NCI-H128 (cell line): ENCODE data around the gene SIPA1L3.

ENCODE experiments used
- DNase-seq: peaks from one replicate; lab custom pipeline; 2025; ENCODE audit not compliant: unreplicated experiment; lab: John Stamatoyannopoulos, UW

SIPA1L3 gene

DNA sequence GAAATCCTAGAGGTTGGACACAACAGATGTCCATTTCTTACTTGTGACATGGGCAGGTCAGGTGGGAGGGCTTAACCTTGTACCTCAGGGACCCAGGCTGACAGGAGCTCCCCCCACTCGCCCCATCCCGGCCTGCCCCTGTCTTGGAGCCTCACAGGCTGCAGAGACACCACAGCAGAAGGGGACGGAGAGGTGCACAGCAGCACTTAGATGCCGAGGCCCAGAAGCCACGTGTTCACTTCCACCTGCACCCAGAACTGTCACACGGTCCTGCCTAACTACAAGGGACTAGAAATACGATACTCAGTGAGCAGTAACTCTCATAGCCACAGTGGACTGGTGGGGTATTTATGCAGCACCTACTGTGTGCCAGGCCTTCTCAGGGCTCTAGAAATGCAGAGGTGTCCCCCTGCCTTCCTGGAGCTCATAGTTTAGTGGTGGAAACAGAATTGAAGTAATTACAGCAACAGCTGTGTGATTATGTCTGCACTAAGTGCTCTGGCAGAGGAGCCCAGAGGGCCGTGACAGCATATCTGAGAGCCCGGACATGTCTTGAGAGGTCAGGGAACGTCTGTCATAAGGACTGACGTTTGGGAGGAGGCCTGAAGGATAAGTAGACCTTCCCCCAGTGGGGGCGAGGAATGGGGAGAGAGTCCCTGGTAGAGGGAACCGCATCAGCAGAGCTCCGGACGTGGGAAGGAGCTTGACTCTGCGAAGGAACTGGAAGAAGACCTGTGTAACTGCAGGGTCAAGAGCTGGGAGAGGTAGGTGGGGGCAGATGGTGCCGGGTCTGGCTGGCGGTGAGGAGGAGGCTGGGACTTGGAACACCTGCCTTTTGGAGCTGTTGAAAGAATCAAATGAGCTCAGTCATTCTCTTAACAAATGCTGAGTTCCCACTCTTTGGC lies 130.0 kb downstream of the SIPA1L3 start:
- DNase-seq, result no peak

DNA sequence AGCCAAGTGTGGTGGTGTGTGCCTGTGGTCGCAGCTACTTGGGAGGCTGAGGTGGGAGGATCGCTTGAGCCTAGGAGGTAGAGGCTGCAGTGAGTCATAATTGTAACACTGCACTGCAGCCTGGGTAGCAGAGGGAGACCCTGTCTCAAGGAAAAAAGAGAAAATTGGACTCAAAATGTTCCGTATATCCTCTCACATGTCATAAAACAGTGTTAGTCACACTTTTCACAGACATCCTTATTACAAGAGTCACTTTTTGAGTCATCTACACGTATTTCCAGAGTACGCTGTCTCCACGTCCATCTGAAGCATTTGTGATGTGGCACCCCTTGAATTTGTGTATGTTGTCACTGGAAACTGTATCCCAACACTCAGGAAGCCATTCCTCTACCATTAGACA lies 133.0 kb downstream of the SIPA1L3 start:
- DNase-seq, result no peak

DNA sequence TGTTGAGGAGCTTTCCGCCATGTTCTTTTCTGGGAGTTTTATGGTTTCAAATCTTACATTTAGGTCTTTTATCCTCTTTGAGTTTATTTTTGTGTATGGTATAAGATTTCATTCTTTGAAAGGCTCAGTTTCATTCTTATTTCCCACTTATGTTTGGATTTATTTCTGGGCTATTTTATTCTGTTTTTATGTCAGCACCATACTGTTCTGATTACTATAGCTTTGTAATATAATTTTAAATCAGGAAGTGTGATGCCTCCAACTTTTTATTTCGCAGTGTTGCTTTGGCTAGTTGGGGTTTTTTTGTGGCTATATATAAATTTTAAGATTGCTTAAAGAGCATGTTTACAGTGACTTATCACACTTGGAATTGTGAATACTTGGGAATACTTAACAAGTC lies 135.1 kb downstream of the SIPA1L3 start:
- no peak for DNase-seq

DNA sequence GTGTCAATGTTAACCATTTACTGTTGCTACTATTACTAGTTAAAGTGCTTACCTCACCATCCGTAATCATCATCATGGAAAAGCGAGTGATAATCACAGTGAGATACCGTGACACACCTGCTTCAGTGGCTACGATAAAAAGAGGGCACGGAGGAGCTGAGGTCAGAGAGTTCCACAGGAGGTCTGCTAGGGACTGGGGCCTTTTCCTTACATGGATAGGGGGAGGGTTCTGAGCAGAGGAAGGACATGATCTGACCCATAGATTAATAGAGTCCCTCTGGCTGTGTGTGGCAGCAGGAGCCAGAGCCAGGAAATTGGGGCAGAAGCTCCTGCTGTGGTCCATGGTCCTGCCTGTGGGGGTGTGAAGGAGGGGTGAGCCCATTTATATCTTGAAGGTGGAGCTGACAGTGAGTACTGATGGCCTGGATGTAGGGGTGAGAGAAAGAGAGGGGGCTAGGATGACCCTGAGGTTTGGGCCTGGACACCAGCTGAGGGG lies 136.7 kb downstream of the SIPA1L3 start:
- no peak for DNase-seq

DNA sequence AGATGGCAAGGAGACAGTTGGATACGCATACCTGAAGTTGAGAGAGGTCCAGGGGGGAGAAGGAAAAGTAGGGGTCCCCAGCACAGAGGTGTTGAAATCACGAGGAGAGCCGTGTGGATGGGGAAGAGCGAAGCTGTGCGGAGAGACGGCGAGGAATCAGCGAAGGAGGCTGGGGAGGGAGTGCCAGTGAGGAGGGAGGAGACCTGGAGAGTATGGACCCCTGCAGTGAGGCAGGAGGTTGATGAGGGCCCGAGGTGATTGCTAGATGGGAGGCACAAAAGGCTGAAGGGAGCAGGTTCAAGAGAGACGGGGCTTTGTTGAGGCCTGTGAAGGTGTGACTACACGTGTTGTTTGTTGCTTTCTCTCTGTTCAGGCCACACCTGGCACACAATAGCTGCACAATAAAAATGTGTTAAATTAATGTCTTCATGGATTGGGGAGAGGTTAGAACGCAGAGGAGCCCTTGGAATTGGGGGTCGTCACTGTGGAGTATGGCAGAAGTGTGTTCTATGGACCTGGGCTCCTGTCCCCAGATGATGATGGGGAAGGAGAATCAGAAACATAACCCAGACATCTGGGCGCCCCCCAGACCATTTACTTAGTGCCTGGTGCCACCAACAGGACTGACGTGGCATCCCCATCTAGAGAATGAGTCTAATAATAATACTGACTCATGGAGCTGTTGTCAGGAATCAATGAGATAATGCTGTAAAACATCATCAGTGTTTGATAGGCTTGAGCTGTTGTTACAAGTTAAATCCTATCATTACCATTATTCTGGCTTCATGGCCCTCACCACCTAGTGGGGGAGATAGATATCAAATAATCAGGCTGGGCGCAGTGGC lies 137.5 kb downstream of the SIPA1L3 start:
- DNase-seq, result no peak

DNA sequence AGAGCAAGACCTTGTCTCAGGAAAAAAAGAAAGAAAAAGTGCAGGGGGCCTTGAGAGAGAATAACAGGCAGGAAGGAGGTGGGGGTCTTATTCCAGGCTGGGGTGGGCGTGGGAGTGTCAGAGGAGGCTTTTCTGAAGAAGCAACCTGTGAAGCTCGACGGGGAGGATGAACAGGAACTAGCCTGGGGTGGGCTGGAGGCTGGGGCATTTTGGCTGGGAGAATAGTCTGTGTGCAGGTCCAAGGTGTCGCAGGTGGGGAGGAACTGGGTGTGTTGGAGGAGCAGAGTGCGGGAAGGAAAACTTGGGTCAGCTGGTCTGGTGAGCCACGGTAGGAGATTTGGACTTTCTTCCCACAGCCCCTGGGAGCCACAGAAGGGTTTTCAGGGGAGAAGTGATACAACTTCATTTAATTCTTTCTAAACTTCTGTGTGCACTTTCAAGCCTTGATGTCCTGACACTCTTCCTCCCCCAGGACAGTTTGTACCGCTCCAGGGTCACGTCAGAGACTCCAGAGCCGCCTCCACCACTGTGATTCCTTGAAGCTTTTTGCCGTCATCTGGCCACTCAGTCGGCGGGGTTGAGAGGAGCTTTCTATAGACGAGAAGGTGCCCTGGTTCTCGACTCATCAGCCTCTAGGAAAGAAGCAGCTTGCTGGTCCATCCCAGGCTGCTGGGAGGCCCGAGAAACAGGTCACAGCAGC lies 138.7 kb downstream of the SIPA1L3 start:
- DNase-seq, result no peak

DNA sequence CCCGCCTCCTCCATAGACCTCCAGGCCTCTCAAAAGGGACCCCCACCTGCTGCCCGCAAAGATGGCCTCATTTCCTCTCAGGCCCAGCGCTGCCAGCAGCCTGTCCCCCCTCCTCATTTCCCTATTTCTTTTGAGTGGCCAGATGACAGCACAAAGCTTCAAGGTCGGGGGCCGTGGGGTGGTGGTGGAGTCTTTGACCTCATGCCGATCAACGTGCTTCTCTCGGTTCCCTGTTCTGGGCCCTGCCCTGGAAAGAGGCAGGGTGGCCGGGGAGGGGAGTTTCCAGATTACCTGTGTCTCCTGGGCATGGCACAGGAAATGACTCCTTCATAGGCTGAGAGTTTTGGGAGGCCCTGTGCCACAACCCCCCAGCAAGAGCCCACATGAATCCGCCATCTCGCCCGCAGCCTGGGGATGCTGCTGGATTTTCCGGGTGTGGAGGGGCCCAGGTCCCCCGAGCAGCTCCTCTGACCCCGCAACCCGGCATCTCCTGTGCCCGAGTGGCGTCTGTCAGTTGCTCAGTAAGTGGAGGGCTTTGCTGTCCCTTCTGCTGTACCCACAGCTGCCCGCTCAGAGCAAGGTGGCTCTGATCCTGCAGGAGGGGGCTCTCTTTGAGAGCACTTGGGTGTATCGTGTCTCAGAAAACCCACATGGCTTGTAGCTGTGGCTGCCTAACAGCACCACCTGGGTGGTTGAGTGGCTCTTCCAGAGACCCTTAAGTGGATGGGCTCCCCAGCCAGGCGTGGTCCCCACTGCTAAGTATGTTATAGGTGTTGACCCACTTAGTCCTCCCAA lies 139.4 kb downstream of the SIPA1L3 start:
- DNase-seq, result no peak

DNA sequence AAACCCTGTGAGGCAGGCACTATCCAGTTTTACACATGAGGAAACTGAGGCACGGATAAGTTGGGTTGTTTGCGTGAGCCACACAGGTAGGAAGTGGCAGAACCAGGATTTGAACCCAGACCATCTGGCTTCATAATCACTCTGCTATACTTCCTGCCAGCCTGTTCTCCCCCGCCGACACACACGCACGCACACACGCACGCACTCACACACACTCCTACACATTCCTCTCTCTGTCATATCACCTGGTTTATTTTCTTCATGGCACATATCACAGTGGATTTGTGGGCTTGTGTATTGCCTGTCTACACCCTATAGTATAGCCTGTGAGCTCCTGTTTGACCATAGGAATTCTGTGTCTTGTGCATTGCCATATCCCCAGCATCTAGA lies 140.0 kb downstream of the SIPA1L3 start:
- no peak for DNase-seq

DNA sequence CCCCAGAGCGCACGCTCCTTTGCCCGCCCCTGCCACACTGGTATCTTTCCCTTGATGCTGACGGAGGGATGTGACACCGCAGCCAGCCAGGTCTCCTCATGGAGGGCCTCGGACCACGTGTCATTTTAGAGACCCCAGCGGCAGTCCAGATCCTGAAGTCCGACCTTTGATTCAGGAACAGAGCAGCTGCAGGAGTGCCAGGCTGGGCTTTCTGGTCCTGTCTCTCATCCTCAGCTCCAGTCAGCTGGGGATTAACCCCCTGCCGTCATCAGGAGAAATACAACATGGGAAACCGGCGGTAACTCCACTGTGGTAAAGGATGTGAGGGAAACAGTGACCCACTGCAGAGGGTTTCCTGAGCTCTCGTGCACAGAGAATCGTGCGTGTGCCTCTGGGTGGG lies 140.6 kb downstream of the SIPA1L3 start:
- no peak for DNase-seq

DNA sequence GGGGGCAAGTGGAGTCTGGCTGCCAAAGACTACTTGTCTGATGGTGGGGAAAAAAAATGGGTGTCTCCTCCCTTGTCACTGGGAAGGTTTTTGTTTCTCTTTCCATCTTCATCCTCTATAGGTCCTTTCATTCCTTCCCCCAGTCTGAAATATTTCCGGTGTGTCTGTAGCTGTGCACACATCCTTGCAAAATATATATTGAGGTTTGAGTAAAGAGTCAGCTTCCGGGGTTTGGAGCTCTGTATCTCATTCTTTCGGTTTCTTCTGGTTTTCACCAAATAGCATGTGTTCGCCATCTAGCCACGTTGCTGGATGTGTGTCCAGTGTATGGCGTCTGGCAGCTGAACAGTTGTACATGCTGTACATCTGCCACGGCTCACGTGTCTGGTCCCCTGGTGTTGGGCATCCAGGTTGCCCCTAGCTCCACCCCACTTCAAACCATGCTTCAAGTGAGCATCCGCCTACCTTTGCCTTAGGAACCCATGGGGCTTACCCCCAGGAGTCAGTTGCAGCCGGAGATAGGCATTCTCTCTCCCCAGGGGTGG lies 142.2 kb downstream of the SIPA1L3 start:
- no peak for DNase-seq

DNA sequence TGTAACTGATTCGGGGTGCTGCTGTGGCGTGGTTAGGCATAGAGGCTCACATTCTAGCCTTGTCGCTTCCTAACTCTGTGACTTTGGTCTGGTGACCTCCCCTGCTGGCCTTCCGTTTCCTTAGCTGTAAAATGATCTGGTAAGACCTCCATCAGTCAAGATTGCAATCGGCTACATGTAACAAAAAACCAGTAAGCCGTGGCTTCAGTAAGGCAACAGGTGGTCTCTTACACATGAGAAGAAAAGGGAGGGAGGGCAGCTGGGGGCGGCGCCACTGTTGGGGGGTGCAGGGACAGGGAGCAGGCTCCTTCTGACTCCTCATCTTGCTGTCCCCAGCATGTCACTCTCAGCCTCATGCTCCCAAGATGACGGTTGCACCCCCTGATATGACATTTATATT lies 148.0 kb downstream of the SIPA1L3 start:
- no peak for DNase-seq

DNA sequence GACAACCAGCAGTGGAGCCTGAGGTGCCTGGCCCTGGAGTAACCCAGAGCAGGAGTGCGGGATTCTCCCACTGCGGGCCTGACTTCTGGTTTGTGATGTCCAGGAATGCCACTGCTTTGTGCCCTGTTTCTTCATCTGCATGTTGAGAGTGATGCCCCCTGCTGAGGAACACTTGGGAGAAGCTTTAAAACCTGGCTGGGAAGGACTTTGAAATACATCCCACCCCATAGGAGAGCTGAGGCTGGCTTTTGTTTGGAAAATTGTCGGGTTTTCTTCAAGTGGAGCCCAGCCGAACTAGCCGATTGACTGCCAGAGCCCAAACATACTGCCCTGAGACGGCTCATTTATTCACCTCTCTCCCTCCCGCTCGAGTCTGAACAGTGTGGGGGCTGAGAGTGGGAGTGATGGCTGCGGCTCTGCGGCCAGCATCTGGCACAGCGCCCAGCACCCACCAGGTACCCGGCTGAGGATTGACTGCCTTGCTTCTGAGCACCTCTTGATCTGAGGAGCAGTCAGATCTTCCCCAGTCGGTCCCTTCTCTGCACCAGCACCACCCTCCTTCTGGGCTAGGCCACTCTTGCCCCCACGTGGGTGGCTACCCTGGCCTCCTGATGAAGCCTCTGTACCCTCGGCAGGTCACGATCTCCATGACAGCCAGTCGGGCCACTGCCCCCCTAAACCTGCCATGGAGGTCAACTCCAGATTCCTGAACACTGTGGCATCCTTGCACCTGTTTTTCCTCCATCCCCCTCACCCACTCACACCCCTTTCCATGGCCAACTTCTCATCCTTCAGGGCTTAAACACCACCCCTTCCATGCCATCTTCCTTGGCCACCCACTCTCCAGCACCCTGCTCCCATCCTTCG lies 148.9 kb downstream of the SIPA1L3 start:
- DNase-seq, result no peak

DNA sequence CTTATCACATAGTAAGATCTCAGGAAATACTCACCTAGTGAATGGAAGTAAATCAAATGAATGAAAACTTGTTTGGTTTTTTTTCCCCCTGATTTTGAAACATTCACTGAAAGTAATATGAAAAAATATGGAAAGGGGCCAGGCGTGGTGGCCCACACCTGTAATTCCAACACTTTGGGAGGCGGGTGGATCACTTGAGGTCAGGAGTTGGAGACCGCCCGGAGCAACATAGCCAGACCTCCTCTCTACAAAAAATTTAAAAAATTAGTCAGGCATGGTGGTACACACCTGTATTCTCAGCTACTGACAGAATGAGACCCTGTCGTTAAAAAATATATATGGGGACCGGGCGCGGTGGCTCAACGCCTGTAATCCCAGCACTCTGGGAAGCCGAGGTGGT lies 149.6 kb downstream of the SIPA1L3 start:
- DNase-seq, result no peak

DNA sequence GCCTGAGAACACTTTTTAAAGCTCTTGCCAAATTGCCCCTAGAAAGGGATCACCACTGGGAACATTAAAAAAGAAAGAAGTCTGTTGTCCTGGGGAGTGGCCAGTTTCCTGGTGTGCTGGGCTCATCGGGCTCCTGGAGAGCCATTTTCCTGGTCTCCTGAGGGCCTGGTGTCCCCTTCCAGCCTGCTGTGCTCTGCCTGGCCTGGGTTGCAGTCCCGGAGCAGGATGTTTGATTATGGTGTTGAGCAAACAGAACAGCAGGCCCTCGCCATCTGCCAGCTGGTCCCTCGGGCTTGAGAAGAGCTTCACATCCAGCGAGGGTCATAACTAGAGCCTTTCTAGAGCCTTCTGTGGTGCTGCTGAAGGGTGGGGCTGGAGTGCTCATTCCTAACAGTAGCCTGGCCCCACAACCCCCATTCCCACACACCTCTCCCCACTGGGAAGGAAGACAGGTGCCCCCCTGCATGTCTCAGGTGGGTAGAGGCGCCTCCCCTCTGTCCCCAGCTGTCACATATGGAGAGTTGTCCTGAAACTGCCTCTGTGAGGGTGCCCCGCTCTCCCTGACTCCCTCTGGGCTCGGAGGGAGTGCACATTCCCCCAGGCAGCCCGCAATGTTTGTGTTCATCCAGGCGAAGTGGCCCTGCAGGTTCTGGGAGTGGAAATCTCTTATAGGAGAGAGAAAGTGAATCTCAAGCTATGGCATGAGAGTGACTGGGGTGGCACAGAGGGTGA lies 151.1 kb downstream of the SIPA1L3 start:
- DNase-seq, result no peak

DNA sequence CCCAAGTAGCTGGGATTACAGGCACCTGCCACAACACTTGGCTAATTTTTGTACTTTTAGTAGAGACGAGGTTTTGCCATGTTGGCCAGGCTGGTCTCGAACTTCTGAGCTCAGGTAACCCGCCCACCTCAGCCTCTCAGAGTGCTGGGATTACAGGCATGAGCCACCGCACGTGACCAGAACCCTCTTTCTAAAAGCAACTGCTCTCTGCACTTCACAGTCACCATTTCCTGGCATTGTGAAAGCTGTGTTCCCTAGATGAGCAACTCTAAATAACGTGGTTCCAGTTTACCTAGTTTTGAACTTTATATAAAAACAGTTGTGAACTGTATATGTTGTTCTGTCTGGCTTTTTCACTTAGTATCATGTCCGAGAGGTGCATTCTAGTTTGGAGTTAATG lies 152.9 kb downstream of the SIPA1L3 start:
- no peak for DNase-seq

DNA sequence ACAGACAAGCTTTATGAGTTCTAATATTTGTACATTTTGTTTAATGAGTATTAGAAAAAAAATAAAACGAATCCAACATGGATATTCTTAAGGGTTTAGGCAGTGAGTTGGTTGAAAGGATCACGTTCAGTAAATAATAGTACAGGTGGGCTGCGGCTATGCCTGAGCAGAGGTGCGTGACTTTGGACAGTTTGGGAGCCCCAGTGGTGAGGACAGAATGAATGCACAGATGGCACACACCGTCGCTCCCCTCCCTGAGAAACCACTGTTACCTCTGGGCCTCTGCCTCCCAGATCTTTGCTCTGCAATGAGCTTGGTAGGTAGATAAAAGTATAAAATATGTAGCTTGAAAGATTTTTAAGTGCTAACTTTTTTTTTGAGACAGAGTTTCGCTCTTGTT lies 153.3 kb downstream of the SIPA1L3 start:
- no peak for DNase-seq

DNA sequence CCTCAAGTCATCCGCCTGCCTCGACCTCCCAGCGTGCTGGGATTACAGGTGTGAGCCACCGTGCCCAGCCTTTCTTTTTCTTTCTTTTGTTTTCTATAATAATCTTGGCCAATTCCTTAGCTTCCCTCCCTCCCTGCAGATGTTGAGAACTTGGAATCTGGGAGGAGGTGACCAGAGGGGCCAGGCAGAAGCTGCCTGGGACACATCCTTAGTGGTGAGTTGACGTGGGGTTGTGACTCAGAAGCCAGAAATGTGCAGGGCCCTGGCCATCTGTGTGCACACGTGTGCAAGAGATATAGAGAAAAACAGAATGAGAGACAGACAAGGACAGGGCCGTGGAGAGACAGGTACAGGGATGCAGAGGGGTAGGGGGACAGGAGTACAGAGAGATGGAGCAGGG lies 154.3 kb downstream of the SIPA1L3 start:
- DNase-seq, result no peak

DNA sequence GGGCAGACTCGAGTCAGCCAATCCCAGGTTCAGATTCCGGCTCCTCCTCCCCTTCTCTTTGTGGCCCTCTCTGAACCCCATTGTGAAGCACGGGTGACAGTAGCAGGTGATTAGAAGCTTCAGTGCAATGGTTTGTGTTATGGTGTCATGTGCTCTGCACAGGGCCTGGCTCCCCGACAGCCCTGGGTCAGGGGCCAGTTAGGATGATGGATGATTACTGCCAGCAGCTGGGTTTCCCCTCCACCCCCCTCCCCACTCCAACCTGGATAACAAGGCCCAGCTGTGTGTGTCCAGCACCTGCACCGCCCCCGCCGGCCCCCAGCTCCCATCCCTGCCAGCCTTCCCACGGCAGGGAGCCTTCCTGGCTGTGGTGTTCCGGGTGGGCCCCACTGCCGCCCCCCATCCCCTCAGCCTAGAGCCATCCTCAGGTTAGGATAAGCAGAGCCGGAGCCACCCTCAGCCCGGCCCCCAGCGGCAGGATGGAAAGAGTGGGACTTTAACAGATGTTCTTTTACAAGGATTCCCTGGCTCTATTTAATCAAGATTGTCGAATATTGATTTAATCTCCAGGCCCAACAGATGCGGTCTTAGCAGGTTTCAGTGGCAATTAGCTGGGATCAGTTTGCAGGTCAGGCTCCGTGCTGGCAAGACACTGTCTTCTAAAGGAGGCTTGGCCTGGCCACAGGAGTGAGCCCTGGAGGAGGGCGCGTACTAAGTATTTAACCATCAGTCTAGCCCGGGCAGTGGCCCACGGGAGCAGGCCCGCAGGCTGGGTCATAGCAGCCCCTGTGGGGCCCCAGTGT lies 156.2 kb downstream of the SIPA1L3 start:
- no peak for DNase-seq
